ENCODE data around the gene KIFC1. TPM values are rescaled to one million over a fixed set of nuclear protein-coding genes. Genes with fewer than 3 reads are reported as not detected.

Gene KIFC1
- total and polyA plus RNA-seq, 9 of the 15 experiments (the other 6 are each of a cell fraction or from before 2014, with no cell fraction given) = 1.3 to 95.2 (median 76.9) TPM

DNA sequence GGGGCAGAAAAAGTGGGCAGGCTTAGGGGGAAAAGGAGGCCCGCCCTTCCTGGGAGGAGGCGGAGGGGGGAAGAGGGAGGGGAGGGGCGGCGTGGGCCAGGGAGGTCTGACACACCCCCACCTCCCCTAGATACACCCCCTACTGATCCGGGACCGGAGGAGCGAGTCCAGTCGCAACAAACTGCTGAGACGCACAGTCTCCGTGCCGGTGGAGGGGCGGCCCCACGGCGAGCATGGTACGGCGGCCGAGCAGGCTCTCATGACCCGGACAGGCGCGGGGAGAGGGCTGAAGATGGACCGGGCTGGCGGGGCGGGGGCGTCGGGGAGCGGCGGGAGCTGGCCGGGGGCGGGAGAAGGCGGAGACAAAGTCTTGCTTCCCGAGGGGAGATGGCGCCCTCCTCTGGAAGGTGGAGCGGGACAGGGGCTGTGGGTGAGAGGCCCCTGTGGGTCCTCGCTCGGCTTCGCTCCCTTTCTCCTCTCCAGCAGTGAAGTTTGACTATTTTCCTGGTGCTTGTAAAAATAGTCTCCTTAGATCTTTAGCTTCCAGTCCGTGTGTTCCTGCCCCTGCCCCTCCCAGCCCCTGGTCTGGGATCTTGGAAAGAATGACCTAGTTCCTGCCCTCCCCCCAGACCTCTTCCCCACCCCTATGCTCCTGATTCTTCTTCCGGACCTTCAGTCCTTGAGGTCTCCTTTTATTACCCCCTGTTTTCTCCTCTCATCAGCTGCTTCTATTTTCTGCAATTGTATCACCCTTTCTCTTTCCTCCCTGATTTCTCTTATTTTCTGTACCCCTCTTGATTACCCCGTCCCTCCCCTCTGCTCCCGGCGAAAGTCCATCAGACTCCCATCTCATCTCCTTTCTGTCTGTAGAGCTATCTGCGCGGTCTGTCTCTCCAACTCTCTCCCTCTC, 34.3 kb downstream of the KIFC1 start (continued):
- TF ChIP-seq, protein P1, sequence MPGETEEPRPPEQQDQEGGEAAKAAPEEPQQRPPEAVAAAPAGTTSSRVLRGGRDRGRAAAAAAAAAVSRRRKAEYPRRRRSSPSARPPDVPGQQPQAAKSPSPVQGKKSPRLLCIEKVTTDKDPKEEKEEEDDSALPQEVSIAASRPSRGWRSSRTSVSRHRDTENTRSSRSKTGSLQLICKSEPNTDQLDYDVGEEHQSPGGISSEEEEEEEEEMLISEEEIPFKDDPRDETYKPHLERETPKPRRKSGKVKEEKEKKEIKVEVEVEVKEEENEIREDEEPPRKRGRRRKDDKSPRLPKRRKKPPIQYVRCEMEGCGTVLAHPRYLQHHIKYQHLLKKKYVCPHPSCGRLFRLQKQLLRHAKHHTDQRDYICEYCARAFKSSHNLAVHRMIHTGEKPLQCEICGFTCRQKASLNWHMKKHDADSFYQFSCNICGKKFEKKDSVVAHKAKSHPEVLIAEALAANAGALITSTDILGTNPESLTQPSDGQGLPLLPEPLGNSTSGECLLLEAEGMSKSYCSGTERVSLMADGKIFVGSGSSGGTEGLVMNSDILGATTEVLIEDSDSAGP (CRISPR knock-in tag; IDR thresholded peaks at IDR 0.05) = no peak
- peak; percentile 49; the same call in 1 of the 2 replicates for TF ChIP-seq TEAD4 (IDR thresholded peaks at IDR 0.05; ENCODE audit: low read length)
- TF ChIP-seq TEAD4 (CRISPR knock-in tag; IDR thresholded peaks at IDR 0.05; ENCODE audit: borderline replicate concordance) = peak; percentile 70; the same call in 1 of the 2 replicates
- TF ChIP-seq CBX3 (IDR thresholded peaks at IDR 0.05; ENCODE audit: borderline replicate concordance in 1 of 2, low read length in 2 of 2) = peak in 1 of 2 experiments; percentile 61; a peak in 1 of 3 replicates
- no peak; the same call in 1 of the 2 replicates for TF ChIP-seq TOE1 (IDR thresholded peaks at IDR 0.05; ENCODE audit: borderline replicate concordance)
- no peak; the same call in 1 of the 2 replicates for TF ChIP-seq TOE1 (CRISPR knock-in tag; IDR thresholded peaks at IDR 0.05; ENCODE audit: borderline replicate concordance, low read depth)
- no peak for TF ChIP-seq RBM14 (IDR thresholded peaks at IDR 0.05; ENCODE audit: borderline replicate concordance, insufficient read depth, low read depth, low read length)
- peak; percentile 82 for TF ChIP-seq RBFOX2 (IDR thresholded peaks at IDR 0.05; ENCODE audit: low read depth, low read length)
- TF ChIP-seq NCOA1 (IDR thresholded peaks at IDR 0.05; ENCODE audit: low read depth) = no peak
- no peak for TF ChIP-seq POU5F1 (IDR thresholded peaks at IDR 0.05; ENCODE audit: borderline replicate concordance, low read depth, low read length, partially characterized antibody)
- TF ChIP-seq NCOA4 (IDR thresholded peaks at IDR 0.05; ENCODE audit: partially characterized antibody) = no peak
- no peak for TF ChIP-seq ZNF644 (tag; IDR thresholded peaks at IDR 0.05; ENCODE audit: low read depth)
- 0 out of 2 replicates have a peak, but pooled peaks have one; percentile 32 for TF ChIP-seq CC2D1A (IDR thresholded peaks at IDR 0.05)
- TF ChIP-seq HIVEP1 (CRISPR knock-in tag; IDR thresholded peaks at IDR 0.05) = no peak
- TF ChIP-seq ZNF282 (CRISPR knock-in tag; IDR thresholded peaks at IDR 0.05) = no peak
- no peak for TF ChIP-seq RHOXF2B (CRISPR knock-in tag; conservative IDR thresholded peaks at IDR 0.05)
- TF ChIP-seq, protein P2, sequence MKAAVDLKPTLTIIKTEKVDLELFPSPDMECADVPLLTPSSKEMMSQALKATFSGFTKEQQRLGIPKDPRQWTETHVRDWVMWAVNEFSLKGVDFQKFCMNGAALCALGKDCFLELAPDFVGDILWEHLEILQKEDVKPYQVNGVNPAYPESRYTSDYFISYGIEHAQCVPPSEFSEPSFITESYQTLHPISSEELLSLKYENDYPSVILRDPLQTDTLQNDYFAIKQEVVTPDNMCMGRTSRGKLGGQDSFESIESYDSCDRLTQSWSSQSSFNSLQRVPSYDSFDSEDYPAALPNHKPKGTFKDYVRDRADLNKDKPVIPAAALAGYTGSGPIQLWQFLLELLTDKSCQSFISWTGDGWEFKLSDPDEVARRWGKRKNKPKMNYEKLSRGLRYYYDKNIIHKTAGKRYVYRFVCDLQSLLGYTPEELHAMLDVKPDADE (conservative IDR thresholded peaks at IDR 0.05; ENCODE audit: control insufficient read depth, low read depth, low read length) = peak; percentile 83
- TF ChIP-seq BRD4 (IDR thresholded peaks at IDR 0.05) = no peak
- no peak for TF ChIP-seq ZFPM2 (CRISPR knock-in tag; IDR thresholded peaks at IDR 0.05)
- no peak for TF ChIP-seq ZNF384 (IDR thresholded peaks at IDR 0.05; ENCODE audit: low read depth, low read length)
- TF ChIP-seq IFI16 (CRISPR knock-in tag; IDR thresholded peaks at IDR 0.05) = no peak
- TF ChIP-seq ZNF232 (CRISPR knock-in tag; IDR thresholded peaks at IDR 0.05) = 0 out of 2 replicates have a peak, but pooled peaks have one; percentile 59
- no peak for TF ChIP-seq ZSCAN29 (IDR thresholded peaks at IDR 0.05)
- peak; percentile 69; the same call in 1 of the 2 replicates for TF ChIP-seq POLR2AphosphoS5 (IDR thresholded peaks at IDR 0.05; ENCODE audit: control insufficient read depth, insufficient read depth, low read depth, low read length)
- TF ChIP-seq MTA1 (IDR thresholded peaks at IDR 0.05; ENCODE audit: borderline replicate concordance) = peak; percentile 54; the same call in 1 of the 2 replicates
- no peak for TF ChIP-seq KHSRP (IDR thresholded peaks at IDR 0.05)
